Measurements from ENCODE around the gene ZNF134.

GRCh38 chr19:57632987-57633831, 19.2 kb downstream of the ZNF134 start, which contains the start of gene ZNF211:
- no peak for TF ChIP-seq EZH2 (IDR thresholded peaks at IDR 0.05)
- TF ChIP-seq CTCF (IDR thresholded peaks at IDR 0.05): no peak
